Measurements from ENCODE around the gene DLK2. TPM values are rescaled to one million over a fixed set of nuclear protein-coding genes. Genes with fewer than 3 reads are reported as not detected.
"Not testable (repeated sequence)": the region's sequence is repeated elsewhere in the genome, so short reads cannot be mapped to it uniquely, and the experiment has no call there.

Gene DLK2
- total and polyA plus RNA-seq, 10 donors, result 0.12 to 0.68 (median 0.42) TPM; not detected in 2

DNA sequence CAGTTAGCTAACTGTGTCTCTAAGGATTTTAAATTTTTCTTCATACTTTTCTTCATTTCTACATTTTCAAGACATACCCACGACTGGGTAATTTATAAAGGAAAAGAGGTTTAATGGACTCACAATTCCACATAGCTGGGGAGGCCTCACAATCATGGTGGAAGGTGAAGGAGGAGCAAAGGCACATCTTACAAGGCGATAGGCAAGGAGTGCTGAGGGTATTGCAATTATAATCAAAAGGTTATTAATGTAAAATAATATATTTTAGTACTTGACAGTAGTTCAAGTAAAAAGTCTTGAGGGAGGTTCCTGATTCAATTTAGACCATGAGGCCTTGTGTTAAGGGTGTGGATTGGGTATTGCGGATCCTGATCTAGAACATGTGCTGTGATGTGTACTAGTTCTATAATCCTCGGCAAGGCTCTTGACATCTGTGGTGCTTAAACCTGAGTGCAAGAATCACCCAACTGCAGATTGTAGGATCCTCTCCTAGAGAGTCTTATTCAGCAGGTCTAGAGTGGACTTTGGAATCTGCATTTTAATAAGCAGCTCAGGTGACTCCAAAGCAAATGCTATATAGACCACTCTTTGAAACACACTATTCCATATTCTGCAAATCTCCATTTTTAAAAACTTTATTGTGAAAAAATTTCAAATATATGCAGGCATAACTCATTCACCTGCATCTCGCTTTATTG is 35.2 kb downstream of the DLK2 start:
- Histone ChIP-seq H3K36me3 (no peaks in the 10 kb centered on the region), H3K9me3 (no peaks in the 10 kb centered on the region), H3K4me1 (no peaks in the 10 kb centered on the region), H3K27ac (no peak overlapping the region), H3K27me3 (replicated peaks in 1 of 7) (no peaks in the 10 kb centered on the region), H3K4me3 (no peak overlapping the region)
- TF ChIP-seq, protein P1, sequence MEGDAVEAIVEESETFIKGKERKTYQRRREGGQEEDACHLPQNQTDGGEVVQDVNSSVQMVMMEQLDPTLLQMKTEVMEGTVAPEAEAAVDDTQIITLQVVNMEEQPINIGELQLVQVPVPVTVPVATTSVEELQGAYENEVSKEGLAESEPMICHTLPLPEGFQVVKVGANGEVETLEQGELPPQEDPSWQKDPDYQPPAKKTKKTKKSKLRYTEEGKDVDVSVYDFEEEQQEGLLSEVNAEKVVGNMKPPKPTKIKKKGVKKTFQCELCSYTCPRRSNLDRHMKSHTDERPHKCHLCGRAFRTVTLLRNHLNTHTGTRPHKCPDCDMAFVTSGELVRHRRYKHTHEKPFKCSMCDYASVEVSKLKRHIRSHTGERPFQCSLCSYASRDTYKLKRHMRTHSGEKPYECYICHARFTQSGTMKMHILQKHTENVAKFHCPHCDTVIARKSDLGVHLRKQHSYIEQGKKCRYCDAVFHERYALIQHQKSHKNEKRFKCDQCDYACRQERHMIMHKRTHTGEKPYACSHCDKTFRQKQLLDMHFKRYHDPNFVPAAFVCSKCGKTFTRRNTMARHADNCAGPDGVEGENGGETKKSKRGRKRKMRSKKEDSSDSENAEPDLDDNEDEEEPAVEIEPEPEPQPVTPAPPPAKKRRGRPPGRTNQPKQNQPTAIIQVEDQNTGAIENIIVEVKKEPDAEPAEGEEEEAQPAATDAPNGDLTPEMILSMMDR (IDR thresholded peaks at IDR 0.05 in 8 of 11, conservative IDR thresholded peaks at IDR 0.05 in 3 of 11), result no peak
- TF ChIP-seq POLR2AphosphoS5 (IDR thresholded peaks at IDR 0.05) (no peak), POLR2A (IDR thresholded peaks at IDR 0.05) (no peak)
- DNase-seq, result no peak
- 59 to 69% (median 65%) methylated on average over 5 of the region's 5 CpGs for WGBS, 5 donors
- intact Hi-C loops (cut with DNase I; ENCODE audit: low total_unique reads), result no loop called here

DNA sequence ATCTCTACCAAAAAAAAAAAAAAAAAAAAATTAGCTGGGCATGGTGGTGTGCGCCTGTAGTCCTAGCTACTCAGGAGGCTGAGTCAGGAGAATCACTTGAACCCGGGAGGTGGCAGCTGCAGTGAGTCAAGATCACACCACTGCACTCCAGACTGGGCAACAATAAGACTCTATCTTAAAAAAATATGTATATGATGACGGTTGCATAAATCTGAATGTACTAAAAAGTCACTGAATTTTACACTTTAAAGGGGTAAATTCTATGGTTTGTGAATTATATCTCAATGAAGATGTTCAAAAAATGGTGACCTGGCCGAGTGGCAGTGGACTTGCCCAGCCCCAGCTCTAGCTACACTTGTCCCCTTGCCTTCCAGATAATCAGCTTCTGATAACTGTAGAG is 38.4 kb downstream of the DLK2 start:
- Histone ChIP-seq H3K9me3 (peaks cover 0 to 9% (median 0%) of the 10 kb centered on the region in 8 donors), H3K27ac (no peak overlapping the region), H3K27me3 (replicated peaks in 1 of 7) (peaks cover 0 to 4% (median 0%) of the 10 kb centered on the region in 7 donors), H3K4me1 (no peaks in the 10 kb centered on the region), H3K4me3 (no peak overlapping the region), H3K36me3 (no peaks in the 10 kb centered on the region)
- 80 to 88% (median 83%) methylated on average over 4 of the region's 4 CpGs for WGBS, 5 donors
- DNase-seq, result no peak
- intact Hi-C loops (cut with DNase I; ENCODE audit: low total_unique reads), result no loop called here
- TF ChIP-seq, protein P1 (IDR thresholded peaks at IDR 0.05 in 8 of 11, conservative IDR thresholded peaks at IDR 0.05 in 3 of 11), result no peak
- TF ChIP-seq POLR2AphosphoS5 (IDR thresholded peaks at IDR 0.05) (no peak), POLR2A (IDR thresholded peaks at IDR 0.05) (no peak)

DNA sequence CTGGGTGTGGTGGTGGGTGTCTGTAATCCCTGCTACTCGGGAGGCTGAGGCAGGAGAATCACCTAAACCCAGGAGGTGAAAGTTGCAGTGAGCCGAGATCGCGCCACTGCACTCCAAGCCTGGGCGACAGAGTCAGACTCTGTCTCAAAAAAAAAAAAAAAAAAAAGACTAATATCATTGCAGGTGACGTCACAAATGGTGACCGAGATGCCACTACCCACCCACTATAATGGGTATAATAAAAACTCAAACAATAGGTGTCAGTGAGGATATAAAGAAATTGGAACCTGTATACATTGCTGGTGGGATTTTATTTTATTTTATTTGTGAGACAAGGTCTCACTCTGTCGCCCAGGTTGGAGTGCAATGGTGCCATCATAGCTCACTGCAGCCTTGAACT is 40.1 kb downstream of the DLK2 start:
- H3K4me3 ChIP-seq; H3K27me3 ChIP-seq (replicated peaks in 1 of 7); H3K9me3 ChIP-seq; intact Hi-C loops (cut with DNase I; ENCODE audit: low total_unique reads); H3K36me3 ChIP-seq; H3K27ac ChIP-seq; DNase-seq; H3K4me1 ChIP-seq: not testable (repeated sequence)
- 89 to 94% (median 92%) methylated on average over 8 of the region's 8 CpGs for WGBS, 5 donors

DNA sequence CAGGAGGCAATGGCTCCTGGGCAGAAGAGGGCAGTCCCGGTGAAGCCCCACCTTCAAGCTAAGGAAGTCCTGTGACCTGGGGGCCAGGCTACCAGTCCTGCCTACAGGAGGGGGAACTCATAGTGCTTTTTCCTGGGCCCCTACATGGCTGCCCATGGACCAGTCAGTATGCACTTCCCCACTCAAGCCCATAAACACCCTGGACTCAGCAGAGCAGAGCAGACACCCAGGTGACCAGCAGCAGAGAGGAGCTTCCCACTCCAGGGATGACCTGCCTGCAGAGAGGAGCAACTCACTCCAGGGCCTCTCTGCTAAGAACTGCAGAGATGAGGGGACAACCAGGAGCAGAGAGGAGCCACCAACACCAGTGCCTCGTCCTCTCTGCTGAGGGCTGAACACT is 42.3 kb downstream of the DLK2 start:
- peaks cover 0 to 9% (median 0%) of the 10 kb centered on the region in 8 donors for H3K9me3 ChIP-seq
- no peak overlapping the region for H3K27ac ChIP-seq
- no peaks in the 10 kb centered on the region for H3K36me3 ChIP-seq
- no peaks in the 10 kb centered on the region for H3K4me1 ChIP-seq
- WGBS, 5 donors, result 90 to 100% (median 95%) methylated on average over 1 to 2 of the region's 2 CpGs
- H3K27me3 ChIP-seq (replicated peaks in 1 of 7), result peaks cover 0 to 7% (median 0%) of the 10 kb centered on the region in 7 donors
- H3K4me3 ChIP-seq, result no peak overlapping the region
- intact Hi-C loops (cut with DNase I; ENCODE audit: low total_unique reads), result no loop called here
- TF ChIP-seq POLR2AphosphoS5 (IDR thresholded peaks at IDR 0.05) (no peak), POLR2A (IDR thresholded peaks at IDR 0.05) (no peak)
- TF ChIP-seq, protein P1 (IDR thresholded peaks at IDR 0.05 in 8 of 11, conservative IDR thresholded peaks at IDR 0.05 in 3 of 11), result no peak
- no peak for DNase-seq

Measured in spleen (tissue), 11 donors.